Spinal cord (tissue), 10 donors: ENCODE measurements around the gene MAT1A. TPM values are rescaled to one million over a fixed set of nuclear protein-coding genes. Genes with fewer than 3 reads are reported as not detected.

ENCODE experiments used
- DNase-seq, 6 donors: peaks; one replicate each; pipeline versions ENCODE4 v3.0.0 to v3.0.0-alpha.2; 2013 to 2015; ENCODE audit warnings: low spot score in 6 of 6, low read depth in 4 of 6
- H3K27ac ChIP-seq: one replicate; pipeline ENCODE4 v1.5.1; 2013; ENCODE audit warnings: low read depth, low read length, control low read depth
- H3K27me3 ChIP-seq: one replicate; pipeline ENCODE4 v1.6.1; 2013; ENCODE audit warnings: low read length; ENCODE audit not compliant: control insufficient read depth, insufficient read depth
- H3K36me3 ChIP-seq: one replicate; pipeline ENCODE4 v1.6.1; 2013; ENCODE audit warnings: low read length; ENCODE audit not compliant: control insufficient read depth, insufficient read depth
- H3K4me1 ChIP-seq: one replicate; pipeline ENCODE4 v1.6.1; 2013; ENCODE audit warnings: low read length; ENCODE audit not compliant: control insufficient read depth, insufficient read depth
- H3K4me3 ChIP-seq: one replicate; pipeline ENCODE4 v1.5.1; 2013; ENCODE audit warnings: low read depth, low read length, control low read depth
- H3K9me3 ChIP-seq: one replicate; pipeline ENCODE4 v1.6.1; 2013; ENCODE audit warnings: low read length; ENCODE audit not compliant: control insufficient read depth, insufficient read depth
- WGBS: methylation state at CpG from one replicate; pipeline ENCODE4 v1.1.5; 2013; ENCODE audit warnings: missing lambda C conversion rate; ENCODE audit not compliant: insufficient coverage; 5-methylcytosine and 5-hydroxymethylcytosine counted together
- long read RNA-seq, 4 donors: transcript quantifications; one replicate each; lab custom pipeline, GENCODE V29; 2026
- polyA plus RNA-seq, 2 donors: library from polyadenylated mRNA; unstranded; fragments of 120-200 nt; gene quantifications; one replicate each; pipeline ENCODE4 v1.2.1, GENCODE V29; 2013; ENCODE audit not compliant: insufficient read length in 2 of 2
- total RNA-seq, 2 donors: library from RNA; depleted of rRNA in 1 of 2; stranded (reverse); fragments of 120-200 nt in 1 of 2; fragments of >200 nt in 1 of 2; gene quantifications; one replicate each; pipeline versions ENCODE4 v1.2.3 to v1.2.4, GENCODE V29; 2013 to 2014
- donor health status: healthy.

MAT1A gene
- under 1 TPM; 0.44 to 0.50 TPM for total RNA-seq
- polyA plus RNA-seq = under 1 TPM; 0.39 to 0.70 TPM
- long read RNA-seq, donor 1 = 0 reads
- long read RNA-seq, donor 2 = 0 reads
- long read RNA-seq, donor 3 = 0 reads
- long read RNA-seq, donor 4 = 0 reads

DNA sequence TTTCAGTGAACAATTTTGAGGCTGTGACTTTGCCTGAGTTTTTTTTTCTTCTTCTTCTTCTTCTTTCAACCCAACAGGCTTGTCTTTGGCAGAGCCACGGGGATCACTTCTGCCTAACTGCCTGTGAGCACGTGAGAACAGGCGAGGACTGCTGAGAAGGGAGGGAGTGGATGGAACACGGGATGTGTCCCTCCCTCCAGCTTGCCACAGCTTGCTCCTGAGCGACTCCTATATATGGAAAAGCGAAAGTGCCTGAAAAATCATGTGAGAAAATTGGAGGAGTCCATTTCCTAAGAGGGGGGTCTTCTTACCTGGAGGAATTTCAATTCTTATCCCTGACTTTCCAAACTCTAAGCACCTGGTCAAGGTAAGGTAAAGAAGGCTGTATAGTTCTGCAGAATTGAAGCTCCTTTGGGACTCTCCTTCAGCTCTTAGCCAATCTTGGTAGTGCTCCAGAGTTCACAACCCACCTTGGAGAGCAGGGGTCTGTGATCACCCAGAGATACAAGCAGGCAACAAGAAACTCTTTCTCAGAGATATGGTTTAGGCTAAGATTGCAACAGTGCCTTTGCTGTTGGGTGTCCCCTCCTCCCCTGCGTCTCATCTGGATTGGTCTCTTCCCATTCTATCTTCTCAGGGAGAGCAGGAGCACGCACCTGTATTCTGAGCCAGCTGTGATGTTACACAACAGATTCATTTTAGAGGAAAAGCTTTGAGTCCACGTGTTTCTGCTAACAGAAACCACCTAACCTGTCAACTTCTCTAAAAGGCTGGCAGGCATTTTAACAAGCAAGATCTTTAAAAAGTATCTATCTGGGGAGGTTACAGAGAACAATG, at the start of gene MAT1A:
Gene MAT1A (minus strand): TSS at position 208 of the 837 bp plus-strand sequence. CDS start 235 bp downstream, outside the sequence.
- no peak within 1 kb of the TSS for H3K27ac ChIP-seq
- no peak within 1 kb of the TSS for H3K4me3 ChIP-seq
- no peaks in the 10 kb centered on the region for H3K27me3 ChIP-seq
- no peak for DNase-seq
- H3K36me3 ChIP-seq = no peaks in the 10 kb centered on the region
- WGBS = 25% methylated on average over 1 of the region's 9 CpGs
- no peaks in the 10 kb centered on the region for H3K4me1 ChIP-seq
- no peaks in the 10 kb centered on the region for H3K9me3 ChIP-seq

DNA sequence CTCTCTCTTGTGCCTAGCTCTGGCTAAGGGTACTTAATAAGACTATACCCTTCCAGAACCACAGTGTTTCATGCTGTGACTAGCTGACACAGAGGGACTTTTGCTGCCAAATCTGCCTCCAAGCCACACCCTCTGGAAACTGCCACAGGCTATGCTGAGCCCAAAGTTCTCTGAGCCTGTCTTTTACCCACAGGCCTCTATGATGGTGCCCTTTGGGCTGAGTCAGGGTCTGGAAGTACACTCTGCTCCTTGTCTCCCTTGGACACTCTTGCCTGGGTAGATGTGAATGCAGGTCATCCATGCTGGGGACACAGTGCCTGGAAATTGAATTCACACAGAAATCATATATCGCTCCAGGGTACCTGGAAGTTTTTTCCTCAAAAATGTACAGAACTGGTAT, 44.5 kb upstream of the MAT1A start:
- Histone ChIP-seq H3K36me3 (no peaks in the 10 kb centered on the region), H3K27ac (no peak overlapping the region), H3K27me3 (no peaks in the 10 kb centered on the region), H3K4me3 (no peak overlapping the region), H3K4me1 (no peaks in the 10 kb centered on the region), H3K9me3 (no peaks in the 10 kb centered on the region)
- no peak for DNase-seq
- WGBS = 80% methylated on average over 1 of the region's 1 CpG

GRCh38 chr10:80324891-80325364, 35.5 kb upstream of the MAT1A start:
- no peaks in the 10 kb centered on the region for H3K36me3 ChIP-seq
- H3K4me3 ChIP-seq = no peak overlapping the region
- no peak overlapping the region for H3K27ac ChIP-seq
- H3K9me3 ChIP-seq = no peaks in the 10 kb centered on the region
- no peaks in the 10 kb centered on the region for H3K4me1 ChIP-seq
- H3K27me3 ChIP-seq = no peaks in the 10 kb centered on the region
- 81% methylated on average over 4 of the region's 6 CpGs for WGBS
- DNase-seq = no peak

DNA sequence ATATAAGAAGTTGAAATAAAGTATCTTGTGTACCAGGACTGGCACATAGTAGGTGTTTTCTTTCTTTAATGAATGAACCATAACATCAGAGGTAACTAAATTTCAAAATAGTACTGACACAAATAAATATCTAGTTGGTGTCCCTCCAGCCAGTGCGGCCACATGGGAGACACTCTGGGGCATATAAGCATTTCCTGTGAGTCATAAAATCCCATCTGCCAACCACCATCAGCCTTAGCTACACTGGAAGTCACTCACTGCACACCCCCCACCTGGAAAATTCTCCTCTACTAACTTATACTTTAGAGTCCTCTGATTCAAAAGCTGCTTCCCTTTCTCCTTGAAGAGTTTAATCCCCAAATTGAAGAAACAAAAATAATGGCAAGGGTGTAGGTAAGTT, 34.6 kb upstream of the MAT1A start:
- H3K36me3 ChIP-seq = no peaks in the 10 kb centered on the region
- no peaks in the 10 kb centered on the region for H3K27me3 ChIP-seq
- WGBS = 61% methylated on average over 1 of the region's 1 CpG
- DNase-seq = no peak
- no peak overlapping the region for H3K4me3 ChIP-seq
- H3K9me3 ChIP-seq = no peaks in the 10 kb centered on the region
- H3K4me1 ChIP-seq = no peaks in the 10 kb centered on the region
- no peak overlapping the region for H3K27ac ChIP-seq

- Histone ChIP-seq H3K27ac (no peak overlapping the region), H3K4me1 (no peaks in the 10 kb centered on the region), H3K9me3 (no peaks in the 10 kb centered on the region), H3K4me3 (no peak overlapping the region), H3K27me3 (no peaks in the 10 kb centered on the region), H3K36me3 (no peaks in the 10 kb centered on the region)
- no peak for DNase-seq
- WGBS = 34% methylated on average over 3 of the region's 3 CpGs
These were observed 33.9 kb upstream of the MAT1A start for GRCh38 chr10:80323311-80323710.

GRCh38 chr10:80322711-80323110, 33.3 kb upstream of the MAT1A start:
- Histone ChIP-seq H3K36me3 (no peaks in the 10 kb centered on the region), H3K27me3 (no peaks in the 10 kb centered on the region), H3K4me3 (no peak overlapping the region), H3K9me3 (no peaks in the 10 kb centered on the region), H3K27ac (no peak overlapping the region), H3K4me1 (no peaks in the 10 kb centered on the region)
- 86% methylated on average over 1 of the region's 1 CpG for WGBS
- no peak for DNase-seq

DNA sequence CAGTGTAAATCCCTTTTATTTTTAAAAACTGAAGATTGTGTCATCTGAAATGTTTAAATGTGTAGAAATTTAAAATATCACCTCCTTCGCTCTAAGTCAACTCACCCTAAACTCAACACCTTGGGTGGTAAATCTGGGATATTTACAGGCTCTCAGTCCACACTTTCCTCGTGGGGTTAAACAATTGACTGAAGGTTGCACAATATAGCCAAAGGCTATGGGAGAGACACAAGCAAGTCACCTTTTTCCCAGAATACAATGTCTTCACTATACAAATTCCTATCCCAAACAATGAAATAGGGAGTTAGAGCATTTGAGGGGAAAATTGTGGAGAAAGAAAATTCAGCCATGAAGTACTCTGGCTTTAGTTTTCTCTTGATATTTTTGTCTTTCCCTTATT, 32.7 kb upstream of the MAT1A start:
- DNase-seq = no peak

GRCh38 chr10:80321183-80321582, 31.7 kb upstream of the MAT1A start:
- H3K9me3 ChIP-seq = no peaks in the 10 kb centered on the region
- no CpG with 5 or more reads among the region's 5 CpGs for WGBS

More for the DNA sequence above, 32.7 kb upstream of the MAT1A start:
- WGBS = no CpG with 5 or more reads among the region's 2 CpGs
- H3K36me3 ChIP-seq = no peaks in the 10 kb centered on the region
- H3K27ac ChIP-seq = no peak overlapping the region
- H3K4me3 ChIP-seq = no peak overlapping the region
- no peaks in the 10 kb centered on the region for H3K4me1 ChIP-seq
- no peaks in the 10 kb centered on the region for H3K9me3 ChIP-seq
- H3K27me3 ChIP-seq = no peaks in the 10 kb centered on the region

DNA sequence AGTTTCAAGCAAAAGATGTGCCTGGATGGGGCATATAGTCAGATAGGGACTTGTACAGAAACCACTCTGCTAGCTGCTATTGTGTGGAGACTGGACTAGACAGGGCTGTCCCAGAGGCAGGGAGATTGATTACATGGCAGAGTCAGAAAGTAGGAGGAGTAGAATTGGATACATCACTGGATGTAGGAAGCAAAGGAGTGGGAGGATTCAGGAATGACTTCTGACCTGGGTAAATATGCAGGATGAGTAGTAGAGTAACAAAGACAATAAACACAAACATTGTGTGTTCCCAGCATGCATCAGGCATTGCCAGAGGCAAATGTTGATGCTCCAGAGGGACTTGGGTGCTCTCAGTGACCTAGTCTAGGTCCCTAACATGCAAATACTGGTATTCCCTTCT, 30.9 kb upstream of the MAT1A start:
- Histone ChIP-seq H3K9me3 (no peaks in the 10 kb centered on the region), H3K27me3 (no peaks in the 10 kb centered on the region), H3K27ac (no peak overlapping the region), H3K4me1 (no peaks in the 10 kb centered on the region), H3K36me3 (no peaks in the 10 kb centered on the region), H3K4me3 (no peak overlapping the region)
- DNase-seq = no peak

More at GRCh38 chr10:80321183-80321582, 31.7 kb upstream of the MAT1A start:
- Histone ChIP-seq H3K27me3 (no peaks in the 10 kb centered on the region), H3K4me3 (no peak overlapping the region), H3K4me1 (no peaks in the 10 kb centered on the region), H3K36me3 (no peaks in the 10 kb centered on the region), H3K27ac (no peak overlapping the region)
- no peak for DNase-seq
